GM12874 (cell line): ENCODE results near the gene IZUMO4.
A peak's percentile ranks its signal among the peaks of the same experiment; 100 is the strongest.

ENCODE experiments used
- CTCF ChIP-seq: IDR thresholded peaks from 2 replicates; pipeline ENCODE4 v1.5.1; 2011; ENCODE audit warnings: low read depth, mild to moderate bottlenecking, control low read depth, low read length, moderate library complexity; ENCODE audit not compliant: insufficient read depth

Gene IZUMO4

GRCh38 chr19:2089727-2090053 lies 7.0 kb upstream of the IZUMO4 start:
- no peak for TF ChIP-seq CTCF

- TF ChIP-seq CTCF = peak; percentile 49; the same call in 1 of the 2 replicates
These were observed 658 bp upstream of the IZUMO4 start, which contains the start of gene MOB3A for GRCh38 chr19:2096034-2096479. Gene MOB3A (minus strand): TSS chr19:2096326. CDS start chr19:2078560, 17,766 bp downstream.

GRCh38 chr19:2097203-2097885 lies 629 bp downstream of the IZUMO4 start:
- TF ChIP-seq CTCF = no peak

GRCh38 chr19:2097886-2098327 lies 1.2 kb downstream of the IZUMO4 start:
- TF ChIP-seq CTCF = no peak

GRCh38 chr19:2099054-2099501 lies 2.4 kb downstream of the IZUMO4 start:
- TF ChIP-seq CTCF = no peak

GRCh38 chr19:2099937-2100718 lies 3.4 kb downstream of the IZUMO4 start:
- no peak for TF ChIP-seq CTCF

- no peak for TF ChIP-seq CTCF
These were observed 4.0 kb downstream of the IZUMO4 start for GRCh38 chr19:2100719-2101061.
